Endothelial cell of umbilical vein (primary cell): ENCODE data around the gene PAK5. TPM values are rescaled to one million over a fixed set of nuclear protein-coding genes. Genes with fewer than 3 reads are reported as not detected.
A peak's percentile ranks its signal among the peaks of the same experiment; 100 is the strongest.

Source experiments
- Bru-seq: library from RNA; stranded (reverse); fragments of 400-500 nt; gene quantifications from one replicate; lab custom pipeline; 2021; lab: Mats Ljungman, UMichigan
- BruChase-seq, 2 experiments: library from RNA; stranded (reverse); fragments of 400-500 nt; gene quantifications; one replicate each; lab custom pipeline; 2021; lab: Mats Ljungman, UMichigan
- BruUV-seq: library from RNA; stranded (reverse); fragments of 400-500 nt; replicated peaks from 2 replicates; lab custom pipeline; 2021; lab: Mats Ljungman, UMichigan
- CTCF ChIA-PET: fragments of 300-600, 350-600 bp; sonication (Branson Sonifier 250); formaldehyde crosslinking; loops from one replicate; lab custom pipeline; 2021; ENCODE audit warnings: antibody characterized with exemption, inconsistent platforms; lab: Charles Lee
- POLR2A ChIA-PET: fragments of 300-600, 350-600 bp; sonication (Branson Sonifier 250); formaldehyde crosslinking; loops from one replicate; lab custom pipeline; 2021; ENCODE audit warnings: antibody characterized with exemption, inconsistent platforms; lab: Charles Lee
- DNase-seq: peaks from one replicate; pipeline ENCODE4 v3.0.0-alpha.2; 2011; ENCODE audit warnings: low read depth, low spot score
- FAIRE-seq: peaks from 2 replicates; lab custom pipeline; 2011; peaks lifted over from hg19 to GRCh38; lab: Jason Lieb, UNC
- H2AFZ ChIP-seq: 2 replicates; pipeline ENCODE4 v1.6.0; 2012; ENCODE audit warnings: low read depth, low read length, control low read depth, inconsistent platforms
- H3K27ac ChIP-seq: 2 replicates; pipeline ENCODE4 v1.5.1; 2011; ENCODE audit warnings: low read depth, mild to moderate bottlenecking, control low read depth, low read length, moderate library complexity; ENCODE audit not compliant: insufficient read depth
- H3K27me3 ChIP-seq, 2 experiments: 2 replicates each; pipeline versions ENCODE4 v1.6.0 to v1.6.1; 2011; ENCODE audit warnings: low read length in 2 of 2, mixed read lengths in 1 of 2; ENCODE audit not compliant: control insufficient read depth in 2 of 2, insufficient read depth in 2 of 2
- H3K36me3 ChIP-seq, 2 experiments: 2 replicates in 1 of 2; 3 replicates in 1 of 2; pipeline ENCODE4 v1.5.1; 2011; ENCODE audit warnings: low read length in 2 of 2, mild to moderate bottlenecking in 1 of 2, moderate library complexity in 1 of 2; ENCODE audit not compliant: control insufficient read depth in 2 of 2, insufficient read depth in 2 of 2; ENCODE audit errors: extremely low read depth in 1 of 2
- H3K4me1 ChIP-seq: 3 replicates; pipeline ENCODE4 v1.5.1; 2011; ENCODE audit warnings: mild to moderate bottlenecking, low read length; ENCODE audit not compliant: control insufficient read depth, insufficient read depth; ENCODE audit errors: extremely low read depth
- H3K4me2 ChIP-seq: 2 replicates; pipeline ENCODE4 v1.6.1; 2011; ENCODE audit warnings: low read length, control low read depth, mixed read lengths; ENCODE audit not compliant: insufficient read depth
- H3K4me3 ChIP-seq, 3 experiments: fragments of 200-600 bp in 1 of 3; sonication (generic), shearing (Covaris generic) in 1 of 3; replicated peaks in 1 of 3; 2 replicates each; pipeline ENCODE4 v1.5.1; 2011 to 2016; ENCODE audit warnings: control low read depth in 3 of 3, low read length in 3 of 3, mild to moderate bottlenecking in 2 of 3, inconsistent platforms in 1 of 3, low read depth in 1 of 3, moderate library complexity in 1 of 3; ENCODE audit not compliant: insufficient read depth in 1 of 3
- H3K79me2 ChIP-seq: 2 replicates; pipeline ENCODE4 v1.6.0; 2012; ENCODE audit warnings: low read length, inconsistent platforms; ENCODE audit not compliant: control insufficient read depth, insufficient read depth
- H3K9ac ChIP-seq: replicated peaks from 2 replicates; pipeline ENCODE3; 2011; ENCODE audit warnings: low read length, control low read depth; ENCODE audit not compliant: insufficient read depth; ENCODE audit errors: extremely low read depth
- H3K9me1 ChIP-seq: replicated peaks from 3 replicates; pipeline ENCODE4 v1.6.0; 2011; ENCODE audit warnings: mild to moderate bottlenecking, low read length; ENCODE audit not compliant: control insufficient read depth, insufficient read depth; ENCODE audit errors: extremely low read depth
- H3K9me3 ChIP-seq: replicated peaks from 2 replicates; pipeline ENCODE4 v1.5.1; 2012; ENCODE audit warnings: low read length, inconsistent platforms; ENCODE audit not compliant: control insufficient read depth, insufficient read depth
- H4K20me1 ChIP-seq: replicated peaks from 2 replicates; pipeline ENCODE3; 2011; ENCODE audit warnings: mild to moderate bottlenecking, low read length; ENCODE audit not compliant: control insufficient read depth, insufficient read depth; ENCODE audit errors: extremely low read depth
- CTCF ChIP-seq, 2 donors: IDR thresholded peaks; 1 replicate in 1 of 2; 2 replicates in 1 of 2; pipeline ENCODE4 v1.5.1; 2011; ENCODE audit warnings: low read length in 2 of 2, mild to moderate bottlenecking in 2 of 2, moderate library complexity in 2 of 2, control low read depth in 1 of 2, inconsistent platforms in 1 of 2, low read depth in 1 of 2; ENCODE audit not compliant: insufficient read depth in 1 of 2; ENCODE audit errors: extremely low read depth in 1 of 2
- EZH2 ChIP-seq: IDR thresholded peaks from 2 replicates; pipeline ENCODE4 v1.6.1; 2012; ENCODE audit warnings: borderline replicate concordance, low read depth, mild to moderate bottlenecking, moderate library complexity, low read length, inconsistent platforms; ENCODE audit not compliant: severe bottlenecking
- FOS ChIP-seq: IDR thresholded peaks from 2 replicates; pipeline ENCODE4 v1.6.1; 2011; ENCODE audit warnings: mild to moderate bottlenecking, low read length, moderate library complexity, borderline replicate concordance; ENCODE audit not compliant: insufficient read depth
- GATA2 ChIP-seq: IDR thresholded peaks from 2 replicates; pipeline ENCODE4 v1.7.0; 2011; ENCODE audit warnings: low read depth, mild to moderate bottlenecking, moderate library complexity, mixed read lengths, low read length; ENCODE audit not compliant: insufficient read length, insufficient read depth
- JUN ChIP-seq: IDR thresholded peaks from 2 replicates; pipeline ENCODE4 v1.6.1; 2011; ENCODE audit warnings: borderline replicate concordance, low read depth; ENCODE audit not compliant: insufficient read length, insufficient read depth
- MAX ChIP-seq: IDR thresholded peaks from 2 replicates; pipeline ENCODE4 v1.6.1; 2011; ENCODE audit not compliant: insufficient read depth, insufficient read length
- MYC ChIP-seq: IDR thresholded peaks from one replicate; pipeline ENCODE4 v1.6.1; 2011; ENCODE audit warnings: mild to moderate bottlenecking, low read depth, low read length
- POLR2A ChIP-seq: IDR thresholded peaks from 2 replicates; pipeline ENCODE4 v1.6.1; 2012; ENCODE audit warnings: low read depth, mild to moderate bottlenecking, control low read depth, low read length
- POLR2AphosphoS5 ChIP-seq: IDR thresholded peaks from 2 replicates; pipeline ENCODE4 v1.6.1; 2012; ENCODE audit warnings: low read depth, mild to moderate bottlenecking, control low read depth, low read length, moderate library complexity; ENCODE audit not compliant: insufficient read depth
- dilution Hi-C: fragments of 300-500 bp; cut with MboI; formaldehyde crosslinking; loops from one replicate; pipeline ENCODE4 v1.15.0; 2019; ENCODE audit warnings: low sequenced_read_pairs; ENCODE audit not compliant: extremely low pct_ligation_motif_present
- intact Hi-C: fragments of 100-400 bp; cut with micrococcal nuclease; formaldehyde crosslinking; loops from one replicate; pipeline ENCODE4 v1.10.0; 2022
- long read RNA-seq: library from polyadenylated mRNA; stranded (forward); transcript quantifications from one replicate; pipeline ENCODE4 v2.0.0, GENCODE V29; 2021
- polyA minus RNA-seq, 3 experiments: library from RNA; depleted of rRNA, polyadenylated mRNA; stranded (reverse); fragments of >200 nt; gene quantifications; 1 replicate in 1 of 3; 2 replicates in 2 of 3; pipeline ENCODE4 v1.2.3, GENCODE V29; 2011
- polyA plus RNA-seq, 4 experiments: library from polyadenylated mRNA; depleted of rRNA in 3 of 4; stranded (reverse) in 3 of 4; unstranded in 1 of 4; fragments of >200 nt; gene quantifications; 2 replicates each; pipeline versions ENCODE4 v1.2.1 to v1.2.3, GENCODE V29; 2011 to 2012; ENCODE audit warnings: missing spikeins in 1 of 4
- total RNA-seq: library from RNA; stranded (reverse); gene quantifications from 2 replicates; pipeline ENCODE4 v1.2.3, GENCODE V29; 2021

PAK5 gene
- total RNA-seq (not detected in 2 replicates), polyA plus RNA-seq (not detected in 2 replicates), polyA minus RNA-seq (not detected in 2 replicates), Bru-seq, nascent RNA (percentile 3 among the genes with signal in this experiment), BruChase-seq, experiment 1, labeled RNA remaining after a 6-hour chase (percentile 1 among the genes with signal in this experiment), BruChase-seq, experiment 2, labeled RNA remaining after a 2-hour chase (percentile 1 among the genes with signal in this experiment)
- not detected in 2 replicates for polyA plus RNA-seq (2011; cell fraction: cytosol; rRNA removed)
- polyA plus RNA-seq (2011; cell fraction: nucleus; rRNA removed): 0.03 TPM in 1 of 2 replicates, not detected in the other
- not detected in 2 replicates for polyA plus RNA-seq (2012)
- not detected for polyA minus RNA-seq (2011; cell fraction: cytosol; rRNA and poly(A)+ RNA removed)
- not detected in 2 replicates for polyA minus RNA-seq (2011; cell fraction: nucleus; rRNA and poly(A)+ RNA removed)
- long read RNA-seq: 0 reads

- intact Hi-C loops (no loop called here), dilution Hi-C loops (no loop called here)
- Histone ChIP-seq H3K79me2 (no peaks in the 10 kb centered on the region), H3K4me3 (peak within 1 kb of the TSS in 1 of 3 experiments; percentile 33), H3K9me1 (no peaks in the 10 kb centered on the region), H3K9me3 (no peaks in the 10 kb centered on the region), H3K36me3 (no peaks in the 10 kb centered on the region), H3K27me3 (peaks cover 11% of the 10 kb centered on the region in 2 experiments), H3K27ac (no peak within 1 kb of the TSS), H4K20me1 (no peaks in the 10 kb centered on the region), H3K4me1 (no peaks in the 10 kb centered on the region), H3K9ac (no peak within 1 kb of the TSS), H3K4me2 (no peak within 1 kb of the TSS), H2AFZ (peak within 1 kb of the TSS; percentile 15)
- no TSS peak for BruUV-seq
- ChIA-PET CTCF (no interaction called here), POLR2A (no interaction called here)
- DNase-seq (peak; percentile 26), FAIRE-seq (no peak)
- TF ChIP-seq MAX: no peak
Observed at GRCh38 chr20:9838378-9839295, at the start of gene PAK5. Gene PAK5 (minus strand): TSS chr20:9839076. CDS start chr20:9644328, 194,748 bp downstream.

GRCh38 chr20:9887706-9888105 lies 48.8 kb upstream of the PAK5 start:
- ChIA-PET POLR2A (no interaction called here), CTCF (interaction anchor here (0.7 to 1.5 kb wide), 3 partner anchors 10 to 15 kb away, joined by 3 to 8 read pairs (median 3); no protein-coding TSS in a partner anchor)
- no peaks in the 10 kb centered on the region for H3K9me3 ChIP-seq
- no peak overlapping the region for H3K9ac ChIP-seq
- intact Hi-C loops: no loop called here
- H3K4me2 ChIP-seq: no peak overlapping the region
- no peaks in the 10 kb centered on the region for H3K79me2 ChIP-seq
- dilution Hi-C loops: no loop called here
- no peak for FAIRE-seq
- BruUV-seq: no TSS peak
- H3K27ac ChIP-seq: no peak overlapping the region
- H3K36me3 ChIP-seq: no peaks in the 10 kb centered on the region
- H3K4me1 ChIP-seq: no peaks in the 10 kb centered on the region
- TF ChIP-seq FOS (no peak), GATA2 (no peak), EZH2 (no peak), JUN (no peak), MYC (no peak), POLR2AphosphoS5 (no peak), CTCF (IDR thresholded peaks at IDR 0.05; ENCODE audit: extremely low read depth in 1 of 2, insufficient read depth in 1 of 2, low read depth in 1 of 2, low read length in 2 of 2) (no peak), MAX (no peak), POLR2A (no peak)
- no peak overlapping the region for H3K4me3 ChIP-seq
- no peak for DNase-seq
- no peaks in the 10 kb centered on the region for H3K9me1 ChIP-seq
- H3K27me3 ChIP-seq: no peaks in the 10 kb centered on the region
- H2AFZ ChIP-seq: no peak overlapping the region
- no peaks in the 10 kb centered on the region for H4K20me1 ChIP-seq
